Astrocyte (in vitro differentiated cells and primary cell): ENCODE measurements around the gene NETO2.

Experiments used
- EZH2 ChIP-seq: IDR thresholded peaks from 2 replicates; pipeline ENCODE4 v1.6.1; 2012; ENCODE audit warnings: mild to moderate bottlenecking, low read length, inconsistent platforms; ENCODE audit not compliant: insufficient read depth
- TF ChIP-seq, protein P1 (sequence below): IDR thresholded peaks from 2 replicates; pipeline ENCODE4 v1.5.1; 2011; ENCODE audit warnings: low read depth, mild to moderate bottlenecking, inconsistent platforms, low read length, moderate library complexity; ENCODE audit not compliant: insufficient read depth

DNA sequence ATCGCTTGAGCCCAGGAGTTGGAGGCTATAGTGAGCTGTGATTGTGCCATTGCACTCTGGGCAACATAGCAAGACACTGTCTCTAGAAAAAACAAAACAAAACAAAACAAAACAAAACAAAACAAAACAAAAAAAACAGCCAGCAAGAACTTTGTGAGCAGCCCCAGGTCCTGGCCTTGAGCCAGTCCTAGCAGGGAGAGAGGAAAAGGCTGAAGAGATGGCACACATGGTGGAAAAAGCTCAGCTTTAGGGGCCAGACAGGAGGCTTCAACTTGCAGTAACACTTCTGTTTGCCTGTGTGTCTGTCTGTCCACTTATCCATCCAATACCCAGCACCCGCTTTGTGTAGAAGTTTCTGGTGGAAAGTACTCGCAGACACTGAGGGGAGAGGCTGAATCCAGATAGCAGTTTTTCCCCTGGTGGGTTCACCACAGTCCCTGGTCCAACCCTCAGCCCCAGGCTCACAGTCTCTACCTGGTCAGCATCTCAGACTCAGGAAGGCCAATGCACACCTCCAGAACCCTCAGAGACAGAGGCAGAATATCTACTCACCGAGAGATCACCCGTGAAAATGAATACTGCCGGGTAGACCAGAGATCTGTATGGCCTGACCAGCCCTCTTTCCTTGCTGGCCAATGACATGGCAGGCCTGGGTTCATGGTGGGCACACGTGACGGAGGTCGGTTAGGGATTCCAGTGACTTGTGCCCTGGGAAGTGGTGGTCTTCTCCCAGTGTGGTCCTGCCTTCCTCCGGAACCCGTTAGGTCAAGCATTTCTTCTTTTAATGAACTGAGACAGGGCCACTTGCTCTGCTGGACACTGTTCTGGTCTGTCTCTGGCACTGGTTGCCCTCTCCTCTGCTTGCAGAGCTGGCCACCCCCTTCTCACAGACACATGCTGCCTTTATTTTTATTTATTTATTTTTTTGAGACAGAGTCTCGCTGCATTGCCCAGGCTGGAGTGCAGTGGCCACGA lies 90.8 kb downstream of the NETO2 start:
- TF ChIP-seq, protein P1, sequence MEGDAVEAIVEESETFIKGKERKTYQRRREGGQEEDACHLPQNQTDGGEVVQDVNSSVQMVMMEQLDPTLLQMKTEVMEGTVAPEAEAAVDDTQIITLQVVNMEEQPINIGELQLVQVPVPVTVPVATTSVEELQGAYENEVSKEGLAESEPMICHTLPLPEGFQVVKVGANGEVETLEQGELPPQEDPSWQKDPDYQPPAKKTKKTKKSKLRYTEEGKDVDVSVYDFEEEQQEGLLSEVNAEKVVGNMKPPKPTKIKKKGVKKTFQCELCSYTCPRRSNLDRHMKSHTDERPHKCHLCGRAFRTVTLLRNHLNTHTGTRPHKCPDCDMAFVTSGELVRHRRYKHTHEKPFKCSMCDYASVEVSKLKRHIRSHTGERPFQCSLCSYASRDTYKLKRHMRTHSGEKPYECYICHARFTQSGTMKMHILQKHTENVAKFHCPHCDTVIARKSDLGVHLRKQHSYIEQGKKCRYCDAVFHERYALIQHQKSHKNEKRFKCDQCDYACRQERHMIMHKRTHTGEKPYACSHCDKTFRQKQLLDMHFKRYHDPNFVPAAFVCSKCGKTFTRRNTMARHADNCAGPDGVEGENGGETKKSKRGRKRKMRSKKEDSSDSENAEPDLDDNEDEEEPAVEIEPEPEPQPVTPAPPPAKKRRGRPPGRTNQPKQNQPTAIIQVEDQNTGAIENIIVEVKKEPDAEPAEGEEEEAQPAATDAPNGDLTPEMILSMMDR = no peak
- TF ChIP-seq EZH2 = no peak
